Activated CD8-positive, alpha-beta T cell treated with anti-CD3 and anti-CD28 coated beads for 36 hours (primary cell): Measurements from ENCODE around the gene TMEM53. TPM values are rescaled to one million over a fixed set of nuclear protein-coding genes. Genes with fewer than 3 reads are reported as not detected.

ENCODE experiments used
- ATAC-seq: fragments of 200-7000 bp; cut with Tn5 transposase; one replicate; pipeline ENCODE4 v1.10.0; 2021; ENCODE audit warnings: mild to moderate bottlenecking, moderate library complexity
- CTCF ChIA-PET: fragments of 350-600 bp; sonication (Branson Sonifier 250); formaldehyde crosslinking; loops from one replicate; lab custom pipeline; 2021; ENCODE audit warnings: antibody characterized with exemption; lab: Charles Lee
- POLR2A ChIA-PET: fragments of 350-600 bp; sonication (Branson Sonifier 250); formaldehyde crosslinking; loops from one replicate; lab custom pipeline; 2021; ENCODE audit warnings: antibody characterized with exemption; lab: Charles Lee
- DNase-seq: peaks from one replicate; pipeline ENCODE4 v3.0.0-alpha.2; 2020
- H3K27ac Mint-ChIP-seq: one replicate; pipeline ENCODE4 v1.8.0; 2021; ENCODE audit warnings: mild to moderate bottlenecking, mixed read lengths
- H3K27me3 Mint-ChIP-seq: one replicate; pipeline ENCODE4 v1.8.0; 2021; ENCODE audit warnings: mixed read lengths
- H3K36me3 Mint-ChIP-seq: one replicate; pipeline ENCODE4 v1.8.0; 2021; ENCODE audit warnings: low read depth, mixed read lengths
- H3K4me1 Mint-ChIP-seq: one replicate; pipeline ENCODE4 v1.8.0; 2021; ENCODE audit warnings: low read depth, mixed read lengths
- H3K4me3 Mint-ChIP-seq: one replicate; pipeline ENCODE4 v1.8.0; 2021; ENCODE audit warnings: mild to moderate bottlenecking, moderate library complexity, mixed read lengths
- H3K9me3 Mint-ChIP-seq: one replicate; pipeline ENCODE4 v1.8.0; 2021; ENCODE audit warnings: mixed read lengths
- intact Hi-C: fragments of 100-400 bp; cut with micrococcal nuclease; formaldehyde crosslinking; loops from one replicate; pipeline ENCODE4 v1.10.0; 2022
- total RNA-seq, 2 experiments: library from RNA; stranded (reverse); gene quantifications; one replicate each; pipeline ENCODE4 v1.2.3, GENCODE V29; 2021
- TF ChIP-seq, protein P1 (sequence below): fragments of 200-600 bp; IDR thresholded peaks from one replicate; pipeline ENCODE4 v1.8.0; 2022; ENCODE audit warnings: antibody characterized with exemption, mild to moderate bottlenecking

TMEM53 gene
- total RNA-seq, 2 experiments from 2014 or later: 2.3 to 3.5 TPM

DNA sequence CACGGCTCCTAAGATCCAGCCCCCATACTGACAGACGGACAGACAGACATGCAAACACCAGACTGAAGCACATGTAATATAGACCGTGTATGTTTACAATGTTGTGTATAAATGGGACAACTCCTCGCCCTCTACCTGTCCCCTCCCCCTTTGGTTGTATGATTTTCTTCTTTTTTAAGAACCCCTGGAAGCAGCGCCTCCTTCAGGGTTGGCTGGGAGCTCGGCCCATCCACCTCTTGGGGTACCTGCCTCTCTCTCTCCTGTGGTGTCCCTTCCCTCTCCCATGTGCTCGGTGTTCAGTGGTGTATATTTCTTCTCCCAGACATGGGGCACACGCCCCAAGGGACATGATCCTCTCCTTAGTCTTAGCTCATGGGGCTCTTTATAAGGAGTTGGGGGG is 23.2 kb downstream of the TMEM53 start:
- intact Hi-C loops: no loop called here
- Mint-ChIP-seq H3K36me3 (peaks cover 7% of the 10 kb centered on the region), H3K4me1 (no peaks in the 10 kb centered on the region), H3K9me3 (no peaks in the 10 kb centered on the region), H3K4me3 (no peak overlapping the region), H3K27ac (no peak overlapping the region), H3K27me3 (no peaks in the 10 kb centered on the region)
- ATAC-seq: no peak
- no peak for DNase-seq
- TF ChIP-seq, protein P1, sequence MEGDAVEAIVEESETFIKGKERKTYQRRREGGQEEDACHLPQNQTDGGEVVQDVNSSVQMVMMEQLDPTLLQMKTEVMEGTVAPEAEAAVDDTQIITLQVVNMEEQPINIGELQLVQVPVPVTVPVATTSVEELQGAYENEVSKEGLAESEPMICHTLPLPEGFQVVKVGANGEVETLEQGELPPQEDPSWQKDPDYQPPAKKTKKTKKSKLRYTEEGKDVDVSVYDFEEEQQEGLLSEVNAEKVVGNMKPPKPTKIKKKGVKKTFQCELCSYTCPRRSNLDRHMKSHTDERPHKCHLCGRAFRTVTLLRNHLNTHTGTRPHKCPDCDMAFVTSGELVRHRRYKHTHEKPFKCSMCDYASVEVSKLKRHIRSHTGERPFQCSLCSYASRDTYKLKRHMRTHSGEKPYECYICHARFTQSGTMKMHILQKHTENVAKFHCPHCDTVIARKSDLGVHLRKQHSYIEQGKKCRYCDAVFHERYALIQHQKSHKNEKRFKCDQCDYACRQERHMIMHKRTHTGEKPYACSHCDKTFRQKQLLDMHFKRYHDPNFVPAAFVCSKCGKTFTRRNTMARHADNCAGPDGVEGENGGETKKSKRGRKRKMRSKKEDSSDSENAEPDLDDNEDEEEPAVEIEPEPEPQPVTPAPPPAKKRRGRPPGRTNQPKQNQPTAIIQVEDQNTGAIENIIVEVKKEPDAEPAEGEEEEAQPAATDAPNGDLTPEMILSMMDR: no peak
- ChIA-PET POLR2A (interaction anchor here (1.1 to 3.7 kb wide), 5 partner anchors 11 to 70 kb away, joined by 3 to 22 read pairs (median 6); no protein-coding TSS in a partner anchor), CTCF (interaction anchor here (0.8 to 5.2 kb wide), 11 partner anchors 9 to 434 kb away, joined by 3 to 156 read pairs (median 12); partner anchors contain the start of genes ARMH1 and TMEM53)

- intact Hi-C loops: no loop called here
- H3K4me3 Mint-ChIP-seq: no peak overlapping the region
- ATAC-seq: no peak
- no peak for DNase-seq
- H3K4me1 Mint-ChIP-seq: no peaks in the 10 kb centered on the region
- H3K27ac Mint-ChIP-seq: no peak overlapping the region
- no peaks in the 10 kb centered on the region for H3K27me3 Mint-ChIP-seq
- no peaks in the 10 kb centered on the region for H3K9me3 Mint-ChIP-seq
- TF ChIP-seq, protein P1: no peak
- H3K36me3 Mint-ChIP-seq: peaks cover 9% of the 10 kb centered on the region
- CTCF ChIA-PET: interaction anchor here (0.8 to 5.2 kb wide), 6 partner anchors 14 to 79 kb away, joined by 3 to 156 read pairs (median 64); partner anchors contain the start of genes ARMH1 and TMEM53
- POLR2A ChIA-PET: interaction anchor here (1.6 to 3.7 kb wide), 2 partner anchors 19 to 71 kb away, joined by 3 to 21 read pairs; no protein-coding TSS in a partner anchor
Measured at GRCh38 chr1:44650159-44650831, 24.0 kb downstream of the TMEM53 start.

DNA sequence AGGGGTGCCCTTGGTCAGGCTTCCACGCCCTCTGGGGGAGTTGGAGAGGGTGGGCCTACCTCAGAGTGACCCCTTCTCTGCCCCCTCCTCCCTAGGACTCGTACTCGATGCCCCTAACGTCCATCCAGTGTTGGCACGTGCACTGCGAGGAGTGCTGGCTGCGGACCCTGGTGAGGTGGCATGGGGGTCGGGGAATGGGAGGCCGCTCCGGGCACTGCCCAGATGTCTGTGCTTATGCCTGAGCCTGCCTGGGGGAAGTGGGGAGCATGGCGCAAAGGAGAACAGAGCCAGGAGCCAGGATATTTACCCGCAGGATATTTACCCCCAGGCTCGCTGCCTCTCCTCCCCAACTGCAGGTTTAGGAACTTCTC is 24.5 kb downstream of the TMEM53 start:
- no peak for DNase-seq
- intact Hi-C loops: no loop called here
- no peak overlapping the region for H3K4me3 Mint-ChIP-seq
- peaks cover 10% of the 10 kb centered on the region for H3K36me3 Mint-ChIP-seq
- TF ChIP-seq, protein P1: no peak
- no peaks in the 10 kb centered on the region for H3K9me3 Mint-ChIP-seq
- no peak overlapping the region for H3K27ac Mint-ChIP-seq
- ATAC-seq: no peak
- no peaks in the 10 kb centered on the region for H3K4me1 Mint-ChIP-seq
- ChIA-PET POLR2A (interaction anchor here (1.5 kb wide), 1 partner anchor 25 kb away, joined by 3 read pairs; the partner anchor contains the start of genes ARMH1 and TMEM53), CTCF (interaction anchor here (0.8 to 5.2 kb wide), 2 partner anchors 14 to 49 kb away, joined by 3 to 156 read pairs; no protein-coding TSS in a partner anchor)
- H3K27me3 Mint-ChIP-seq: no peaks in the 10 kb centered on the region

- no peak overlapping the region for H3K4me3 Mint-ChIP-seq
- peaks cover 19% of the 10 kb centered on the region for H3K36me3 Mint-ChIP-seq
- ChIA-PET CTCF (interaction anchor here (0.8 to 5.2 kb wide), 5 partner anchors 13 to 271 kb away, joined by 3 to 156 read pairs (median 9); no protein-coding TSS in a partner anchor), POLR2A (interaction anchor here (1.5 to 3.5 kb wide), 3 partner anchors 11 to 26 kb away, joined by 3 to 17 read pairs (median 16); partner anchors contain the start of genes ARMH1 and TMEM53)
- no peaks in the 10 kb centered on the region for H3K27me3 Mint-ChIP-seq
- no peak for ATAC-seq
- TF ChIP-seq, protein P1: no peak
- intact Hi-C loops: no loop called here
- no peaks in the 10 kb centered on the region for H3K4me1 Mint-ChIP-seq
- peak overlapping the region; percentile 21 for H3K27ac Mint-ChIP-seq
- no peak for DNase-seq
- no peaks in the 10 kb centered on the region for H3K9me3 Mint-ChIP-seq
Measured at GRCh38 chr1:44648529-44649250, 25.6 kb downstream of the TMEM53 start.
